Panc1 (cell line): ENCODE data around the gene TNFRSF14. TPM values are rescaled to one million over a fixed set of nuclear protein-coding genes. Genes with fewer than 3 reads are reported as not detected.

Experiments
- ATAC-seq: fragments of 200-7000 bp; cut with Tn5 transposase; 2 replicates; pipeline ENCODE4 v1.9.1; 2020; ENCODE audit warnings: mild to moderate bottlenecking, moderate library complexity
- BruUV-seq: library from RNA; stranded (reverse); fragments of 400-500 nt; replicated peaks from 2 replicates; lab custom pipeline; 2021; lab: Mats Ljungman, UMichigan
- CTCF ChIA-PET: fragments of 300-600 bp; sonication (Branson Sonifier 250); formaldehyde crosslinking; loops from one replicate; lab custom pipeline; 2022; ENCODE audit warnings: antibody characterized with exemption; lab: Charles Lee
- POLR2A ChIA-PET: fragments of 300-600 bp; sonication (Branson Sonifier 250); formaldehyde crosslinking; loops from one replicate; lab custom pipeline; 2022; ENCODE audit warnings: antibody characterized with exemption; lab: Charles Lee
- DNase-seq: peaks from one replicate; pipeline ENCODE4 v3.0.0-alpha.2; 2010; ENCODE audit warnings: low read depth, low spot score
- H3K27ac ChIP-seq: 2 replicates; pipeline ENCODE4 v1.5.1; 2011; ENCODE audit warnings: mild to moderate bottlenecking, low read length, inconsistent platforms
- H3K27me3 ChIP-seq: fragments of 200-500 bp; sonication (Bioruptor generic); 2 replicates; pipeline ENCODE4 v1.6.0; 2014; ENCODE audit warnings: low read length, inconsistent platforms; ENCODE audit not compliant: control insufficient read depth, insufficient read depth
- H3K36me3 ChIP-seq: fragments of 200-500 bp; sonication (Bioruptor generic); 2 replicates; pipeline ENCODE4 v1.5.1; 2014; ENCODE audit warnings: inconsistent platforms, mild to moderate bottlenecking, low read length, moderate library complexity; ENCODE audit not compliant: control insufficient read depth, insufficient read depth
- H3K4me1 ChIP-seq: 2 replicates; pipeline ENCODE4 v1.5.1; 2011; ENCODE audit warnings: inconsistent platforms, mild to moderate bottlenecking, low read length, moderate library complexity; ENCODE audit not compliant: control insufficient read depth, insufficient read depth
- H3K4me3 ChIP-seq, 2 experiments: 2 replicates each; pipeline ENCODE4 v1.5.1; 2011 to 2012; ENCODE audit warnings: low read depth in 2 of 2, low read length in 2 of 2, mild to moderate bottlenecking in 2 of 2, inconsistent platforms in 1 of 2, moderate library complexity in 1 of 2
- H3K9me3 ChIP-seq: fragments of 200-500 bp; sonication (Bioruptor generic); 2 replicates; pipeline ENCODE4 v1.5.1; 2014; ENCODE audit warnings: low read depth, mild to moderate bottlenecking, inconsistent platforms, low read length, moderate library complexity; ENCODE audit not compliant: control insufficient read depth, insufficient read depth
- POLR2AphosphoS5 ChIP-seq: IDR thresholded peaks from 2 replicates; pipeline ENCODE4 v1.6.1; 2012; ENCODE audit warnings: mild to moderate bottlenecking, low read depth, low read length, moderate library complexity
- SIN3A ChIP-seq: IDR thresholded peaks from 2 replicates; pipeline ENCODE4 v1.6.1; 2012; ENCODE audit warnings: low read depth, mild to moderate bottlenecking, low read length, moderate library complexity, borderline replicate concordance; ENCODE audit not compliant: insufficient read depth
- TCF7L2 ChIP-seq: IDR thresholded peaks from 2 replicates; pipeline ENCODE4 v1.6.1; 2011; ENCODE audit warnings: mild to moderate bottlenecking, low read depth, low read length, inconsistent platforms
- in situ Hi-C: cut with HindIII; loops from 2 replicates; pipeline ENCODE4 v1.10.0; 2016; ENCODE audit warnings: low sequenced_read_pairs, low pct_unique_long_range_greater_than_20kb
- intact Hi-C: fragments of 100-400 bp; cut with micrococcal nuclease; formaldehyde crosslinking; loops from one replicate; pipeline ENCODE4 v1.10.0; 2022; ENCODE audit not compliant: unreplicated experiment
- total RNA-seq: library from RNA; stranded (reverse); gene quantifications from one replicate; pipeline ENCODE4 v1.2.1, GENCODE V29; 2021; ENCODE audit not compliant: unreplicated experiment
- TF ChIP-seq, protein P1 (sequence below), 2 experiments: IDR thresholded peaks; 2 replicates each; pipeline ENCODE4 v1.6.1; 2011 to 2012; ENCODE audit warnings: low read depth in 2 of 2, control low read depth in 1 of 2, low read length in 1 of 2, mild to moderate bottlenecking in 1 of 2, moderate library complexity in 1 of 2; ENCODE audit not compliant: insufficient read depth in 1 of 2
- TF ChIP-seq, protein P2 (sequence below): fragments of 450-650 bp; IDR thresholded peaks from 2 replicates; pipeline ENCODE4 v1.5.1; 2017; ENCODE audit warnings: mild to moderate bottlenecking

Gene TNFRSF14
- total RNA-seq, 1 experiment from 2014 or later: 20.1 TPM

DNA sequence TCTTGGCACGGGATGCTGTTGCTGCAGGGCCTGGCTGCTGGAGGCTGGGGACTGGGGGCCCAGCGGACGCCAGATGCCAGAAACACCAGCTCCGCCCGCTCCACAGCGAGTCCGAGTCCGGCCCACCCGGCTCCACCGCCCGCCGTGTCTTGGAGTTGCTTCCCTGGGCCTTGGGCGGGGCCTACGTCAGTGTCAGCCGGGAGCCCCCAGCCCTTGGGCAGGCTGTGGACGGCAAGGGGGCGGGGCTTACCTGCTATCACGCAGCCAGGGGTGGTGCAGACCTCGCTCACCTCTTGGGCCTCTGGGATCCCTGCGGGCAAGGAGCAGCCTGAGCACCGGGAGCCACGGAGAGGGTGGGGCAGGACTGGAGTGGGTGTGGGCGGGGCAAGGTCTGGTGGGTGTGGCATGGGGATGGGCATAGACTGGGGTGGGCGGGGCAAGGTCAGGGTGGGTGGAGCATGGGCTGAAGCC lies 54.9 kb downstream of the TNFRSF14 start:
- POLR2A ChIA-PET: no interaction called here
- intact Hi-C loops (no loop called here), in situ Hi-C loops (no loop called here)
- CTCF ChIA-PET: no interaction called here
- Histone ChIP-seq H3K9me3 (no peaks in the 10 kb centered on the region), H3K4me3 (peak overlapping the region in 1 of 2 experiments; percentile 14; a peak in 1 of 4 replicates), H3K27ac (no peak overlapping the region), H3K4me1 (no peaks in the 10 kb centered on the region), H3K27me3 (peaks cover 4% of the 10 kb centered on the region; the same call in 1 of the 2 replicates), H3K36me3 (no peaks in the 10 kb centered on the region)
- ATAC-seq: peak; percentile 69
- DNase-seq: no peak
- no TSS peak for BruUV-seq
- TF ChIP-seq, protein P1, sequence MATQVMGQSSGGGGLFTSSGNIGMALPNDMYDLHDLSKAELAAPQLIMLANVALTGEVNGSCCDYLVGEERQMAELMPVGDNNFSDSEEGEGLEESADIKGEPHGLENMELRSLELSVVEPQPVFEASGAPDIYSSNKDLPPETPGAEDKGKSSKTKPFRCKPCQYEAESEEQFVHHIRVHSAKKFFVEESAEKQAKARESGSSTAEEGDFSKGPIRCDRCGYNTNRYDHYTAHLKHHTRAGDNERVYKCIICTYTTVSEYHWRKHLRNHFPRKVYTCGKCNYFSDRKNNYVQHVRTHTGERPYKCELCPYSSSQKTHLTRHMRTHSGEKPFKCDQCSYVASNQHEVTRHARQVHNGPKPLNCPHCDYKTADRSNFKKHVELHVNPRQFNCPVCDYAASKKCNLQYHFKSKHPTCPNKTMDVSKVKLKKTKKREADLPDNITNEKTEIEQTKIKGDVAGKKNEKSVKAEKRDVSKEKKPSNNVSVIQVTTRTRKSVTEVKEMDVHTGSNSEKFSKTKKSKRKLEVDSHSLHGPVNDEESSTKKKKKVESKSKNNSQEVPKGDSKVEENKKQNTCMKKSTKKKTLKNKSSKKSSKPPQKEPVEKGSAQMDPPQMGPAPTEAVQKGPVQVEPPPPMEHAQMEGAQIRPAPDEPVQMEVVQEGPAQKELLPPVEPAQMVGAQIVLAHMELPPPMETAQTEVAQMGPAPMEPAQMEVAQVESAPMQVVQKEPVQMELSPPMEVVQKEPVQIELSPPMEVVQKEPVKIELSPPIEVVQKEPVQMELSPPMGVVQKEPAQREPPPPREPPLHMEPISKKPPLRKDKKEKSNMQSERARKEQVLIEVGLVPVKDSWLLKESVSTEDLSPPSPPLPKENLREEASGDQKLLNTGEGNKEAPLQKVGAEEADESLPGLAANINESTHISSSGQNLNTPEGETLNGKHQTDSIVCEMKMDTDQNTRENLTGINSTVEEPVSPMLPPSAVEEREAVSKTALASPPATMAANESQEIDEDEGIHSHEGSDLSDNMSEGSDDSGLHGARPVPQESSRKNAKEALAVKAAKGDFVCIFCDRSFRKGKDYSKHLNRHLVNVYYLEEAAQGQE (IDR thresholded peaks at IDR 0.05; ENCODE audit: insufficient read depth in 1 of 2, low read depth in 2 of 2, low read length in 1 of 2): no peak
- no peak for TF ChIP-seq SIN3A
- no peak for TF ChIP-seq TCF7L2
- TF ChIP-seq, protein P2, sequence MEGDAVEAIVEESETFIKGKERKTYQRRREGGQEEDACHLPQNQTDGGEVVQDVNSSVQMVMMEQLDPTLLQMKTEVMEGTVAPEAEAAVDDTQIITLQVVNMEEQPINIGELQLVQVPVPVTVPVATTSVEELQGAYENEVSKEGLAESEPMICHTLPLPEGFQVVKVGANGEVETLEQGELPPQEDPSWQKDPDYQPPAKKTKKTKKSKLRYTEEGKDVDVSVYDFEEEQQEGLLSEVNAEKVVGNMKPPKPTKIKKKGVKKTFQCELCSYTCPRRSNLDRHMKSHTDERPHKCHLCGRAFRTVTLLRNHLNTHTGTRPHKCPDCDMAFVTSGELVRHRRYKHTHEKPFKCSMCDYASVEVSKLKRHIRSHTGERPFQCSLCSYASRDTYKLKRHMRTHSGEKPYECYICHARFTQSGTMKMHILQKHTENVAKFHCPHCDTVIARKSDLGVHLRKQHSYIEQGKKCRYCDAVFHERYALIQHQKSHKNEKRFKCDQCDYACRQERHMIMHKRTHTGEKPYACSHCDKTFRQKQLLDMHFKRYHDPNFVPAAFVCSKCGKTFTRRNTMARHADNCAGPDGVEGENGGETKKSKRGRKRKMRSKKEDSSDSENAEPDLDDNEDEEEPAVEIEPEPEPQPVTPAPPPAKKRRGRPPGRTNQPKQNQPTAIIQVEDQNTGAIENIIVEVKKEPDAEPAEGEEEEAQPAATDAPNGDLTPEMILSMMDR: no peak
- no peak for TF ChIP-seq POLR2AphosphoS5

DNA sequence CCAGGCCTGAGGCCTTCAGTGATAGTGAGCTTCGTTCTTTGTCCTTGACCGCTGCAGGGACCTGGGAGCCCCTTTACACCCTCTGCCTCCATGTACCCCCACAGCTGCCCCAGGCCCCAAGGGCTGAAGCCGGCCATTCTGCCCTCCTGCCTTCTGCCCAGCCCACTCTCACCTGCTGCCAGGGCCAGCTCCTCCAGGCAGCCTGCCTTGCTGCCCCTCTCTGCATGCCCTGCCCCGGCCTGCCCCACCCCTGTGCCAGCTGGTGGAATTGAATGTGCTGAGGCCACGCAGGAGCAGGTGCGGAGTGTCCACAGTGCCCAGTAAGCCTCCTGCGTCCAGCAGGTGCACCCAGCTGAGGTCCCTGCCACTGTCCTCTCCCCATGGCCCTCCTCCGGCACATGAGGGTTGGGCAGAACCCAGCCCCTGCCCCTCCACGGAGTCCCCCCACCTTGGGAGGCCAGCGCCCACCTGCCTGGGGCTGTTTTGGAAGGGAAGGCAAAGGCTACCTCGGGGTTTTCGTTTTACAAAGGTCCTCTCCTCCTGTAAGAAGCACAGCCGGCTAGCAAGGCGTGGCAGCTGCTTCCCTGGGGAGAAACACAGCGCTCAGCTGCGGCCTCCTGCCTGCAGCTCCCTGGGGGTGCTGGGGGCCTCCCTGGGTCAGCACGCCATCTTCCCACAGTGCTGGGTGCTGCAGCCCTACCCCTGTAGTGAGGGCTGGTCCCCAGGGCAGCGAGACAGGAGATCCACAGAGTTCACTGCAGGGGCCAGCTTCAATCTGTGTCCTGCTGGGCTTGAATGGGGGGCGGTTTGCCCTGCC lies 55.7 kb downstream of the TNFRSF14 start:
- H3K27me3 ChIP-seq: peaks cover 7% of the 10 kb centered on the region
- H3K4me1 ChIP-seq: no peaks in the 10 kb centered on the region
- ChIA-PET CTCF (no interaction called here), POLR2A (no interaction called here)
- H3K27ac ChIP-seq: no peak overlapping the region
- no TSS peak for BruUV-seq
- DNase-seq: no peak
- no peak for ATAC-seq
- in situ Hi-C loops: no loop called here
- no peaks in the 10 kb centered on the region for H3K9me3 ChIP-seq
- intact Hi-C loops: no loop called here
- H3K36me3 ChIP-seq: no peaks in the 10 kb centered on the region
- H3K4me3 ChIP-seq: no peak overlapping the region
- TF ChIP-seq POLR2AphosphoS5: no peak
- no peak for TF ChIP-seq SIN3A
- TF ChIP-seq TCF7L2: no peak
- TF ChIP-seq, protein P2: no peak
- TF ChIP-seq, protein P1 (IDR thresholded peaks at IDR 0.05; ENCODE audit: insufficient read depth in 1 of 2, low read depth in 2 of 2, low read length in 1 of 2): no peak
